ENCODE data around the gene MAP7.

MAP7 gene

DNA sequence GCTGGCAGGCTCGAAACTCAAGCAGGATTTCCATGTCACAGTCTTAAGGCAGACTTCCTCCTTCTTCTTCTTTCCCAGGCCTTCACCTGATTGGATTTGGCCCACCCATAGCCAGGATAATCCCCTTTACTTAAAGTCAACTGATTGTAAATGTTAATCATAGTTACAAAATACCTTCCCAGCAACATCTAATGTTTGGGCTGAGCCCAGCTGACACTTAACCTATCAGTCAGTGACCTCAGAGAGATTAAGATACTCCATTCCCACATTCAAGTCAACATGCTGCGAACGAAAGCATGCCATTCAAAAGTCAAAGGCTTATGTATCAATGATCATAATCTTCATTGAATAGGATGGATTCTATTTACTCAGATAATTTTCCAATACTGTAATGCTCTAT, 16.0 kb downstream of the MAP7 start:
- DNase-seq (ENCODE audit: low read depth): no peak
- H3K4me3 ChIP-seq (ENCODE audit: low read depth, low read length): no peak overlapping the region

GRCh38 chr6:136533487-136533886, 16.7 kb downstream of the MAP7 start:
- no peak overlapping the region for H3K4me3 ChIP-seq (ENCODE audit: low read depth, low read length)
- no peak for DNase-seq (ENCODE audit: low read depth)
- TF ChIP-seq, protein P1, sequence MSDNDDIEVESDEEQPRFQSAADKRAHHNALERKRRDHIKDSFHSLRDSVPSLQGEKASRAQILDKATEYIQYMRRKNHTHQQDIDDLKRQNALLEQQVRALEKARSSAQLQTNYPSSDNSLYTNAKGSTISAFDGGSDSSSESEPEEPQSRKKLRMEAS (IDR thresholded peaks at IDR 0.05; ENCODE audit: low read depth, low read length): no peak
- no peak for TF ChIP-seq CTCF (IDR thresholded peaks at IDR 0.05; ENCODE audit: low read depth, low read length)
- TF ChIP-seq POLR2A (IDR thresholded peaks at IDR 0.05; ENCODE audit: extremely low read depth, insufficient read length): no peak
- no peak for TF ChIP-seq MYC (IDR thresholded peaks at IDR 0.05; ENCODE audit: low read depth, low read length)

More for the DNA sequence above, 16.0 kb downstream of the MAP7 start:
- TF ChIP-seq, protein P1 (IDR thresholded peaks at IDR 0.05; ENCODE audit: low read depth, low read length): no peak
- no peak for TF ChIP-seq POLR2A (IDR thresholded peaks at IDR 0.05; ENCODE audit: extremely low read depth, insufficient read length)
- TF ChIP-seq MYC (IDR thresholded peaks at IDR 0.05; ENCODE audit: low read depth, low read length): no peak
- no peak for TF ChIP-seq CTCF (IDR thresholded peaks at IDR 0.05; ENCODE audit: low read depth, low read length)

- TF ChIP-seq, protein P1 (IDR thresholded peaks at IDR 0.05; ENCODE audit: low read depth, low read length): no peak
- TF ChIP-seq MYC (IDR thresholded peaks at IDR 0.05; ENCODE audit: low read depth, low read length) (no peak), POLR2A (IDR thresholded peaks at IDR 0.05; ENCODE audit: extremely low read depth, insufficient read length) (no peak), CTCF (IDR thresholded peaks at IDR 0.05; ENCODE audit: low read depth, low read length) (no peak)
- DNase-seq (ENCODE audit: low read depth): no peak
- no peak overlapping the region for H3K4me3 ChIP-seq (ENCODE audit: low read depth, low read length)
Measured at GRCh38 chr6:136532030-136532429, 18.2 kb downstream of the MAP7 start.

- no peak for DNase-seq (ENCODE audit: low read depth)
- H3K4me3 ChIP-seq (ENCODE audit: low read depth, low read length): no peak overlapping the region
- TF ChIP-seq, protein P1 (IDR thresholded peaks at IDR 0.05; ENCODE audit: low read depth, low read length): no peak
- TF ChIP-seq CTCF (IDR thresholded peaks at IDR 0.05; ENCODE audit: low read depth, low read length) (no peak), MYC (IDR thresholded peaks at IDR 0.05; ENCODE audit: low read depth, low read length) (no peak), POLR2A (IDR thresholded peaks at IDR 0.05; ENCODE audit: extremely low read depth, insufficient read length) (no peak)
Measured at GRCh38 chr6:136529710-136530109, 20.5 kb downstream of the MAP7 start.

- no peak for DNase-seq (ENCODE audit: low read depth)
- TF ChIP-seq MYC (IDR thresholded peaks at IDR 0.05; ENCODE audit: low read depth, low read length) (no peak), CTCF (IDR thresholded peaks at IDR 0.05; ENCODE audit: low read depth, low read length) (no peak), POLR2A (IDR thresholded peaks at IDR 0.05; ENCODE audit: extremely low read depth, insufficient read length) (no peak)
- TF ChIP-seq, protein P1 (IDR thresholded peaks at IDR 0.05; ENCODE audit: low read depth, low read length): no peak
- H3K4me3 ChIP-seq (ENCODE audit: low read depth, low read length): no peak overlapping the region
Measured at GRCh38 chr6:136528477-136528876, 21.7 kb downstream of the MAP7 start.

DNA sequence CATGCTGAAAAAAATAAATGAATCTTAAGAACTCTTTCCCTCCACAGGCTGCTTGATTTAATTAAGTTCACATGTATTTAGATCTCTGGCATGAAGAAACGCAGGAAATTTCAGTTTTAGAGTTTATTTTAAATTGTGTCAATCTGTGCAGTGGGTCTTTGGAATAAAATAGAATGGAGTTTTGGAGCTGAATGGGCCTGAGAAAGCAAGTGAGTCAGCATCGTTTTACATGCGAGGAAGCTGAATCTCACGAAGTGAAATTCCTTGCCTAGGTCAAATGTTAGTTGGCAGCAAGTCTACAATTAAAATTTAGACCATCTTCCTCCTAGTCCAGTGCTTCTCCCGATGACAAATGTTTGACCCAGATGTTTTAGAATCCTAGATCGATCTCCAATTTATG, 22.4 kb downstream of the MAP7 start:
- TF ChIP-seq MYC (IDR thresholded peaks at IDR 0.05; ENCODE audit: low read depth, low read length) (no peak), POLR2A (IDR thresholded peaks at IDR 0.05; ENCODE audit: extremely low read depth, insufficient read length) (no peak), CTCF (IDR thresholded peaks at IDR 0.05; ENCODE audit: low read depth, low read length) (no peak)
- TF ChIP-seq, protein P1 (IDR thresholded peaks at IDR 0.05; ENCODE audit: low read depth, low read length): no peak
- H3K4me3 ChIP-seq (ENCODE audit: low read depth, low read length): no peak overlapping the region
- no peak for DNase-seq (ENCODE audit: low read depth)

All from NB4 (cell line).